GM18868 (cell line): ENCODE measurements around the gene DCHS2.
A peak's percentile ranks its signal among the peaks of the same experiment; 100 is the strongest.

ENCODE experiments used
- ATAC-seq: cut with Tn5 transposase; IDR thresholded peaks from one replicate; pipeline ENCODE4 v1.9.1; 2021; ENCODE audit warnings: mild to moderate bottlenecking, moderate library complexity; ENCODE audit not compliant: unreplicated experiment

Gene DCHS2

GRCh38 chr4:154455111-154455510, 36.5 kb downstream of the DCHS2 start:
- ATAC-seq: no peak

GRCh38 chr4:154454710-154455109, 36.9 kb downstream of the DCHS2 start:
- no peak for ATAC-seq

GRCh38 chr4:154452798-154453346, 38.7 kb downstream of the DCHS2 start:
- no peak for ATAC-seq

GRCh38 chr4:154450966-154451365, 40.6 kb downstream of the DCHS2 start:
- ATAC-seq: no peak

GRCh38 chr4:154444958-154445357, 46.6 kb downstream of the DCHS2 start:
- no peak for ATAC-seq

DNA sequence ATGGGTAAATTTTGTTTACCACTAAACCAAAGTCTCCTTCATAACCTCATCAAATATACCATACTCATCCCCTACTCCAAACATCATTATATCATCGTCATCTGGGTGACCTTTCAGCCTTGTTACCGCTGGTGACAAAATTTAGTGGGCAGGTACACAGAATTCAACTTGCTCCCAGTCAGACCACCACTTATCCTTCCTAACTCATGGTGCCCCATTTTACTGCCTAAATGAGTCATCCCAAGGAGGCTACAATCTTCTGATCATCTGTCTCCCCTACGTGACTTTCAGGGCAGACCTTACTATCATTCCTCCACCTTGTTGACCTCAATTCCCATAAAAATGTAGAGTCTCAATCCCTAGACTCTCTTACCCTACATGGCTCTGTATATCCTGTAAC, 49.6 kb downstream of the DCHS2 start:
- no peak for ATAC-seq

DNA sequence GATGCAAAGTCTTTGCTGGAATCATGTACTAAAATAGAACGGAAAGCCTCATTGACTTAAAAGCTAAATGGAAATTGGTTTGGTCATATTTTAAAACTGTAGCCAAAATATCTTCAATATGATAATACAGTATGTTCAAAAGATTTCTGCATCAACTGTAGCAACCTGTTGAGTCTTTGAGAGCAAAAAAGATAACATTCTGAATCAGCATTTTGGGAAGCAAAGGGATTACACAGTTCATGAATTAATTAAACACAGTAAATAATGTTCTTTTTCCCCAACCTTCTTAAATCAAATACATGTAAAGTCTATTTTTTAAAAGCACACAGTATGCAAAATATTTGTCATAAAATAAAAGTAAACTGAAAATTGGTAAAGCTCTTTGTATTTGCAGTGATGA, 50.5 kb downstream of the DCHS2 start:
- ATAC-seq: no peak

DNA sequence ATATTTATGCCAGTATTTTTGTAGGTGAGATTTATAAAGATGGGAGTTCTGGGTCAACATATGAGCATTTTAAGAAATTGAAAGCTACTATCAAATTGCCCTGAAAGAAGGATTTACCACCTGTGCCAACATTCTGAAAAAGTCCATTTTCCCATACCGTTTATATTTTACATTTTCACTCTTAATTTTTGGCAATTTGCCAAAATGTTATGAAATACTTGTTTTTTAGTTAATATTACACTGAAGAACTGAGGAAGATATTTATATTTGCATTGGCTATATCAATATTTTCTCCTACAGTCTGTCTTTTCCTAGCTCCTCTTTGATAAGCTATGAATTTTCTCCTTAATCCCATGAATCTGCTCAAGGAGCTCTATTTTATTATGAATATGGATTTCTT, 52.4 kb downstream of the DCHS2 start:
- ATAC-seq: no peak

DNA sequence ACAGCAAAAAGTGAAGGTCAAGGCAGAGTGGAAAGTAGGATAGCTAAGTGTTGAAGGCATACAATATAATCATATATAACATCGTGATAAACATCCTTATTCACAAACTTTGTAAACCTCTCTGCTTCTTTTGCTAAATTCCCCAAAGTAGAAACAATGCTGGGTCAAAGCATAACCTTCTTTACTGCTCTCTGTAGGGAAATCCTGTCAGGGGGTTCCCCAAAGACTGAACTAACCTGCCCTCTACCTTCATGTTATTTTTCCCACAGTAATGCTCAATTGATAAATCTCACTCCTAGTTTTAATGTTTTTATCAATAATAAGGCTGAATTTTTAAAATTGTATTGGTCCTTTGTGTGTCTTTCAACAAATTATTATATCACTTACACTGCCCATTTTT, 55.7 kb downstream of the DCHS2 start:
- ATAC-seq: peak; percentile 89

GRCh38 chr4:154433543-154433942, 58.1 kb downstream of the DCHS2 start:
- ATAC-seq: no peak

DNA sequence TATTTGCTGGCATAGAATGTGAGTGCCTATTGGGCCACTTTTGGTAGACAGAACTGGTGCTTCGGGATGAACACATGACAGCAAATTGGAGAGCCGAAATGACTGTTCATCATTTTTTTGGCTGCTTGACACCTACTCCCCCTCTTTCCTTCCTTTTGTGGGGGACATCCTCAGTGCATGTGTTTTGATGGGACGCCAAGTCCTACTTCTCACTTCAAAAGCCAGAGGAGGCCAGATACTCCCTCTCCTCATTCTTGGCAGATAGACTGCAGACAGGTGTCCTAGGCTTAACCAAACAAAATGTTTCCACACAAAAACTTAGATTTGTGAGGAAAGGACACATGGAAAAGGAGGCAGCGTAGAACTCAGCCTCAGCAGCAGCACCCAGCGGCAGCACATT, 62.4 kb downstream of the DCHS2 start:
- ATAC-seq: no peak

DNA sequence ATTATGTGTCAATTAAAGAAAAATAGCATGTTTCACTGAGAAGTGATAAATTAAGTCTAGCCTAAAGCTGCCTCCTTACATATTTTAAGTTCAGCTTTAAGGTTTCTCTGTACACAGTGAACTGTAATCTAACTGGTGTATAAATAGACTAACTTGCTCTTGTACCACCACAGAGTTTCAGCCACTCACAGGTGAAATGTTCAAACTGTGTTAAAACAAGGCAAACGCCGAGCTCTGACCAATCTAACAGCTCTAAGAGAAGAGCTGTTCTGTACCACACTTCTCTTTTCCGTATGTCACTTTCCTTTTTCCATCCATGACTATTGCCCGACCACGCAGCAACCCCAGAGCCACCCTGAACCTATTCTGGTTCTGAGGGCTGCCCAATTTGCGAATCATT, 64.5 kb downstream of the DCHS2 start:
- ATAC-seq: peak; percentile 36

GRCh38 chr4:154425514-154425913, 66.1 kb downstream of the DCHS2 start:
- peak; percentile 61 for ATAC-seq

DNA sequence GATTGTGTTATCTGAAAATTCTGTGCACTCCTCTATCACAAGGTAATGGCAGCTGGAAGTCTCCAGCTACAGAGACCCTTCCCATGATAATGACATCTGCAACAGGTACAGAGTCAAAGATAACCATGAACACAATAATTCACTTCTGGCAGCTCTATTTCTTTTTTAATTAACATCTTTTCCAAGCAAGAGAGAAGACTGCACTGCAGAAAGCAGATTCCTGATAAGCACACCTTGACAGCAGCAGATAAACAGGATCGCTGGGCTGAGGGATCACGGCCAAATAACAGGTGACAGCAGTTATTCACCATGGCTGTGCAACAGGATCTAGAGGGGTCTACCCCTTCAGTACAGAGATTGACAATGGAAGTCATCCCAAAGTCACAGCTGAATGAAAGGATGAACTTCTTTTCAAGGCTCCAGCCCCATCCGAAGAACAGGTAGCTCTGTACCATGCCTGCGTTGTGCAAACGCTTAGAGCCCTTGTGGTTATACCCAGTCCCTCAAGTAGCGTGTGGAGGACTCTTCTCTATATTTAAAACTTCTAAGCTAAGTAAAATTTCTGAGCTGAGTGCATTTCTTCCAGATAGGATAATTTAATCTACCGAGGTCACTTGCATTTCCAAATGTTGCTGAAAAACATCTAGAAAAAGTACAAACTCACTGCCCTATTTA, 66.7 kb downstream of the DCHS2 start:
- no peak for ATAC-seq

- no peak for ATAC-seq
Observed at GRCh38 chr4:154422152-154422551, 69.4 kb downstream of the DCHS2 start.

DNA sequence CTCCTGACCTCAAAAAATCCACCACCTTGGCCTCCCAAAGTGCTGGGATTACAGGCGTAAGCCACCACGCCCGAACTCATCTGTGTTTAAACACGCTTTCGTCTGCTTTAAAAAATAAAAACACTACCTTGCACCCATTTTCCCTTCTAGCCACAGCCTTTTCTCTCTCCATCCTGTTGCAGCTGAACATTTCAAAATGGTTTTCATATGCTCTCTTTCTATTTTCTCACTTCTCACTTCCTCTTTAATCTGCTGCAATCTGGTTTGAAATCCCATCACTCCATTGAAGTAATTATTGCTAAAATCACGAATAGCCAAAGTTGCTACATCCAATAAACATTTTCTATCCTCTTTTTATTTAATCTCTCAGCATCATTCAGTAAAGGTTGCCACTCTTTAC, 70.0 kb downstream of the DCHS2 start:
- peak; percentile 47 for ATAC-seq

DNA sequence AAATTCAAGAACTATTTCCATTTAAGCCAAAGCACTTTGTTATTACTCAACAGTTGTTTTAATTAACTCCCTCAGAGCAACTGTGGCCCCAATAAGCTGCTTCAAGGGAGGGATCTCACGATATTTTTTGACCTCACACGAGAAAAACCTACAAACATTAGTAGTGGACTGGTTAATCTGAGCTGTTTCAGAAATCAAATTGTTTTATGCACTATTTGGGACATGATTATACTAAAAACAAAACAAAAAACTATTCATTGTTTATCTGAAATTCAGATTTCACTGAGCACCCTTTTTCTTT, 74.3 kb downstream of the DCHS2 start:
- ATAC-seq: peak; percentile 3

GRCh38 chr4:154416190-154416547, 75.4 kb downstream of the DCHS2 start:
- ATAC-seq: peak; percentile 25

DNA sequence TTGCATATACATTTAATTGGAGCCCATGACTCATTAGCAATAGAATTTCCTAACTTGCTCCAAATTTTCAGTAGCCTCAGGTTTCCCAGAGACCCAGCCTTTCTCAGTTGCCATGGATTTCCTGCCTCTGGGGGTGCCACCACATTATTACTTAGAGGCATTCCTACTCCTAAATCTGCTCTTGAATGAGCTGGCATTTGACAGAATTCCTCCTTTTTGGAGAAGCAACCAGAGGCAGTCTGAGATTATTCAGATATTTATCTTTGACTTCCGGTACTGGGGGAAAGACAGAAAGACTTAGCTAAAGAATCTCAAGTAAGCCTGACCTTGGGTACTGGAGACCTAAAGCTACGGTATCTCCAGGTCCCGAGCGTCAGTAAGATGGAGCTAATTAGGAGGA, 76.3 kb downstream of the DCHS2 start:
- ATAC-seq: no peak

DNA sequence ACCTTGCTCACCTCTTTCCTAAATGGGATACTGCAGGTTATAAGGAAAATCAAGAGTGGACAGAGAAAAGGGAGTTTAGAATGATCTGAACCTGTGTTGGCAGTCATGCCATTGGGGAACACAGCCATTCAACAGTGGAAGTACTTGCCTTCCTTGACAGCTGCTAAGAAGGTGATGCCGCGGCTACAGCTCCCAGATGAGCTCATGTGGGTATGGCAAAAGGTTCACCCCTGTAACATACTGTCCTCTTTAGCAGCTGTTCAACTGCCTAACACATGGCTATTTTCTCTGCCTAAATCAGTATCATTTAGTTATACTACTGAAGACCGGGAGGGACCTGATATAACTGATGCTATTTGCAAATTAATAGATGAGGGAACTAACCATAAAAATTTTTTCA, 76.8 kb downstream of the DCHS2 start:
- no peak for ATAC-seq

DNA sequence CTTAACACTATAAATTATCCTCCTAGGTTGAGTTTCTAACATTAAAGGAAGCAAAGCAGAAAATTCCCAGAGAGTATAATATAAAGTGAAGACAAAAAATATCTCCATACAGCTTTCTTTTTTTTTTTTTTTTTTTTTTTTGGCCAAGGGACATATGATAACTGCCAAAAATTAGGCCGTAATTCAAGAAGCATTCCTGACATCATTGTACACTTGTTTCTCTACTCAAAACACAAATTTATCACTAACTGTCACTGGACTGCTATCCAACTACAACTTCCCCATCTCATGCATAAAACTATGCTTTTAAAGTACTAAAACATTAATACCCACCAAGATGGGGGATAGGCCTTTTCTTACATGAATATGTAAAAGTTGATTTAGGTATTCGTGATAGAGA, 77.2 kb downstream of the DCHS2 start:
- no peak for ATAC-seq

DNA sequence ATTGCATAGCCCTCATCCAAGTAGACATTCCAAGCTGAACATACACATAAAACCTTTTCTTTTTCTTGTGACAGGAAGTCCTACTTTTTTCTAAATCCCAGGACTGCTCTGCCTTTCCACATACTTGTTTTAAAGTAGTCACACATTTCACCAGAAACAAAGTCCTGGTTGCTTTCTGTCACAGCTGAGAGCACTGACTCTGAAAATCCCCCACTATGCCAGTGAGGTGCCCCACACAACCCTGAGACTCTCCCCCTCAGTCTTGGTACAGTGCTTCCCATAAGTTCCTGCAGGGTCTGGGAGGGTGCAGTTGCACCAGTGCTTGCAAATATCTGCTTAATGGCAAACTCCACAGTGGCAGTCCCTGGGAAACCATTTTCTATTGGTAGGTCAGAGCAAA, 84.2 kb downstream of the DCHS2 start:
- ATAC-seq: peak; percentile 48

- ATAC-seq: peak; percentile 90
Observed at GRCh38 chr4:154406018-154406795, 85.4 kb downstream of the DCHS2 start.
